Measurements from ENCODE around the gene SRGAP3. TPM values are rescaled to one million over a fixed set of nuclear protein-coding genes. Genes with fewer than 3 reads are reported as not detected.

Gene SRGAP3
- polyA plus RNA-seq, 3 donors = 0.27 to 1.3 (median 0.87) TPM

DNA sequence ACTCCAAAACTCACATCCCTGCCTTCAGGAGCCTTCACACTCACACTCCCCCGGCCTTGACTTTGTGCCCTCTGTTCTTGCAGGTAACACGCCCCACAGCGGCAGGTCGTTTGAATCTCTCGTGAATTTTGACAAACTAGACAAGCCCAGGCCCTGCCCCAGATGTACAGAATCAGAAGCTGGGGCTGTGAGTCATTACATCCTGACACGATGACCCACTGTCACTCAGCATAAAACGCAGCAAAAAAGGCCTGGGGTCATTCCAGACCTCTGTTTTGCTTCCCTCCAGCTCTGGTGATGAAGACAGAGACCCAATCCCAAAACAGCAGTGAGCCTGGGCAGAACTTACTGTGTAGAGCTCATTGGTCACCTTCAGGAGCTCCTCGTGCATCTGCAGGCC is 169.8 kb downstream of the SRGAP3 start:
- WGBS (ENCODE audit: insufficient coverage) = 90% methylated on average over 6 of the region's 8 CpGs
- Mint-ChIP-seq H3K4me1 (peaks cover 27% of the 10 kb centered on the region), H3K27ac (peak overlapping the region in 2 of 7 donors; percentile 7 to 52), H3K36me3 (no peaks in the 10 kb centered on the region), H3K27me3 (ENCODE audit: low read depth in 3 of 3) (peaks cover 0 to 4% (median 0%) of the 10 kb centered on the region in 3 donors), H3K4me3 (no peak overlapping the region), H3K9me3 (no peaks in the 10 kb centered on the region)
- Histone ChIP-seq H3K4me2 (replicated peaks; ENCODE audit: extremely low read depth, low read length, poor library complexity, severe bottlenecking) (no peak overlapping the region), H3K79me2 (ENCODE audit: insufficient read depth, low read length) (no peaks in the 10 kb centered on the region), H3K36me3 (replicated peaks in 1 of 2; ENCODE audit: control insufficient read depth in 1 of 2, insufficient read depth in 2 of 2, low read length in 2 of 2) (no peaks in the 10 kb centered on the region), H3K9me3 (replicated peaks in 1 of 2; ENCODE audit: control insufficient read depth in 1 of 2, insufficient read depth in 1 of 2, low read length in 2 of 2) (no peaks in the 10 kb centered on the region), H3K9ac (ENCODE audit: insufficient read depth, low read length, poor library complexity, severe bottlenecking) (no peak overlapping the region), H4K20me1 (ENCODE audit: insufficient read depth, low read length) (no peaks in the 10 kb centered on the region), H2AFZ (ENCODE audit: insufficient read depth, low read depth, low read length, poor library complexity, severe bottlenecking) (no peak overlapping the region), H3K27me3 (ENCODE audit: control insufficient read depth in 2 of 2, insufficient read depth in 2 of 2, low read length in 2 of 2) (no peaks in the 10 kb centered on the region), H3K4me1 (ENCODE audit: control insufficient read depth in 1 of 2, insufficient read depth in 2 of 2, low read length in 2 of 2) (no peaks in the 10 kb centered on the region), H3K27ac (ENCODE audit: low read depth in 1 of 2, low read length in 2 of 2) (no peak overlapping the region), H3K4me3 (replicated peaks in 1 of 3; ENCODE audit: low read depth in 2 of 3, low read length in 3 of 3) (no peak overlapping the region)
- TF ChIP-seq, protein P1, sequence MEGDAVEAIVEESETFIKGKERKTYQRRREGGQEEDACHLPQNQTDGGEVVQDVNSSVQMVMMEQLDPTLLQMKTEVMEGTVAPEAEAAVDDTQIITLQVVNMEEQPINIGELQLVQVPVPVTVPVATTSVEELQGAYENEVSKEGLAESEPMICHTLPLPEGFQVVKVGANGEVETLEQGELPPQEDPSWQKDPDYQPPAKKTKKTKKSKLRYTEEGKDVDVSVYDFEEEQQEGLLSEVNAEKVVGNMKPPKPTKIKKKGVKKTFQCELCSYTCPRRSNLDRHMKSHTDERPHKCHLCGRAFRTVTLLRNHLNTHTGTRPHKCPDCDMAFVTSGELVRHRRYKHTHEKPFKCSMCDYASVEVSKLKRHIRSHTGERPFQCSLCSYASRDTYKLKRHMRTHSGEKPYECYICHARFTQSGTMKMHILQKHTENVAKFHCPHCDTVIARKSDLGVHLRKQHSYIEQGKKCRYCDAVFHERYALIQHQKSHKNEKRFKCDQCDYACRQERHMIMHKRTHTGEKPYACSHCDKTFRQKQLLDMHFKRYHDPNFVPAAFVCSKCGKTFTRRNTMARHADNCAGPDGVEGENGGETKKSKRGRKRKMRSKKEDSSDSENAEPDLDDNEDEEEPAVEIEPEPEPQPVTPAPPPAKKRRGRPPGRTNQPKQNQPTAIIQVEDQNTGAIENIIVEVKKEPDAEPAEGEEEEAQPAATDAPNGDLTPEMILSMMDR (IDR thresholded peaks at IDR 0.05) = no peak
- intact Hi-C loops (cut with micrococcal nuclease) = no loop called here
- peak in 1 of 3 donors; percentile 35 for DNase-seq

DNA sequence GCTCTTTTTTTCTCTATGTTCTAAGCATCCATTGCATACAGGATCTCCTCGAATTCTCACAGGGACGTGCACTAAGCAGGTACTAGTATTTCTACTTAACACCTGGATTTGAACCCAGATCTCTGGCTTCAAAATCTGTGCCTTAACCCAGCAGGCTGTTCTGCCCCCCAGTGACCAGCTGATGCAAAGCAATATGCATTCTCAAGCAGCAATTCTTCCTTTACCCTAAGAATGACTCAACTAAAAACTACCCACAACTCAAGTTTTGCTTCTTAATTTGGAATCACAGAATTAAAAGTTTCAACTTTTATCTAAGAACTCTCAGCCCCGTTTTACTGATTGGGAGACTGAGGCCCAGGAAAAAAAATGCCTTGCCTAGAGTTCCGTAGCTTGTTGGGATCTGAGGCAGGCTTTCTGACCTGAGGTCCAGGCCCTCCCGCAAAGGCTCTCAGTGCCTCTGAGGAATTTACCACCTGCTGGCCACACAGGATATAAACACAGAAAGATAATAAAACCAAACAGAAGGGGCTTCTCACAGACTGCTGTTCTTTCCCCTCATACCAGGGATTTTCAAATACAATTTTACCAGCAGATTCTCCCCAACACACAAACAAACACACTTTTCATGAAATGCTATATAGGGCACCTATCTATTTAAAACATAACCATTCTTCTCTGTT is 170.7 kb downstream of the SRGAP3 start:
- Mint-ChIP-seq H3K9me3 (no peaks in the 10 kb centered on the region), H3K4me1 (peaks cover 20% of the 10 kb centered on the region), H3K27ac (no peak overlapping the region), H3K4me3 (no peak overlapping the region), H3K27me3 (ENCODE audit: low read depth in 3 of 3) (peaks cover 0 to 2% (median 0%) of the 10 kb centered on the region in 3 donors), H3K36me3 (no peaks in the 10 kb centered on the region)
- H3K4me2 ChIP-seq (replicated peaks; ENCODE audit: extremely low read depth, low read length, poor library complexity, severe bottlenecking) = no peak overlapping the region
- H3K9ac ChIP-seq (ENCODE audit: insufficient read depth, low read length, poor library complexity, severe bottlenecking) = no peak overlapping the region
- no peaks in the 10 kb centered on the region for H3K27me3 ChIP-seq (ENCODE audit: control insufficient read depth in 2 of 2, insufficient read depth in 2 of 2, low read length in 2 of 2)
- no peaks in the 10 kb centered on the region for H3K9me3 ChIP-seq (replicated peaks in 1 of 2; ENCODE audit: control insufficient read depth in 1 of 2, insufficient read depth in 1 of 2, low read length in 2 of 2)
- intact Hi-C loops (cut with micrococcal nuclease) = no loop called here
- no peaks in the 10 kb centered on the region for H4K20me1 ChIP-seq (ENCODE audit: insufficient read depth, low read length)
- TF ChIP-seq, protein P1 (IDR thresholded peaks at IDR 0.05) = no peak
- H3K27ac ChIP-seq (ENCODE audit: low read depth in 1 of 2, low read length in 2 of 2) = no peak overlapping the region
- no peak overlapping the region for H2AFZ ChIP-seq (ENCODE audit: insufficient read depth, low read depth, low read length, poor library complexity, severe bottlenecking)
- DNase-seq = no peak
- H3K79me2 ChIP-seq (ENCODE audit: insufficient read depth, low read length) = no peaks in the 10 kb centered on the region
- 90% methylated on average over 4 of the region's 5 CpGs for WGBS (ENCODE audit: insufficient coverage)
- no peaks in the 10 kb centered on the region for H3K4me1 ChIP-seq (ENCODE audit: control insufficient read depth in 1 of 2, insufficient read depth in 2 of 2, low read length in 2 of 2)
- no peak overlapping the region for H3K4me3 ChIP-seq (replicated peaks in 1 of 3; ENCODE audit: low read depth in 2 of 3, low read length in 3 of 3)
- no peaks in the 10 kb centered on the region for H3K36me3 ChIP-seq (replicated peaks in 1 of 2; ENCODE audit: control insufficient read depth in 1 of 2, insufficient read depth in 2 of 2, low read length in 2 of 2)

Data from CD14-positive monocyte (primary cell).